22Rv1 (cell line): ENCODE data around the gene FBXW8.

ENCODE experiments used
- H3K27ac ChIP-seq: fragments of 450-650 bp; 2 replicates; pipeline ENCODE4 v1.5.1; 2017
- ZFX ChIP-seq: fragments of 450-650 bp; IDR thresholded peaks from 2 replicates; pipeline ENCODE4 v1.6.1; 2017; ENCODE audit warnings: antibody characterized with exemption, borderline replicate concordance
- TF ChIP-seq, protein P1 (sequence below): fragments of 450-650 bp; IDR thresholded peaks from 2 replicates; pipeline ENCODE4 v1.5.1; 2017; ENCODE audit warnings: mild to moderate bottlenecking

Gene FBXW8

DNA sequence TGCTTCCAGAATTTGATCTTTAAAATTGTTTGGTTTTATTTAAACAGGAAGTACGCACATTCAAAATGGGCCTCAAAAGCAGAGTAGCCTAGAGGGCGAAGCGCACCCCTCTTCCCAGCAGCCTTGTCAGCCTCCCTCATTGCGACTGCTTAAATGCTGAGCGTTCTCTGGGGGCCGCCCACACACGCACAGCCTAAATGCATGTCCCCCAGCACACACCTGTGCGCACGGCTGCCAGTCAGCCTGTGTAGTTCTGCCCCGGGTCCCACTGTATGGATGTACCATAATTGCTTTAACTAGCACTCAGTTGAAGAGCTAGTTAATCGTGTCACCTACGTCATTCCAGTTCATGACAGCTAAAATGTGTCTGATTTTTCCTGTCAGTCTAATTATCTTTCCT lies 109.1 kb downstream of the FBXW8 start:
- TF ChIP-seq, protein P1, sequence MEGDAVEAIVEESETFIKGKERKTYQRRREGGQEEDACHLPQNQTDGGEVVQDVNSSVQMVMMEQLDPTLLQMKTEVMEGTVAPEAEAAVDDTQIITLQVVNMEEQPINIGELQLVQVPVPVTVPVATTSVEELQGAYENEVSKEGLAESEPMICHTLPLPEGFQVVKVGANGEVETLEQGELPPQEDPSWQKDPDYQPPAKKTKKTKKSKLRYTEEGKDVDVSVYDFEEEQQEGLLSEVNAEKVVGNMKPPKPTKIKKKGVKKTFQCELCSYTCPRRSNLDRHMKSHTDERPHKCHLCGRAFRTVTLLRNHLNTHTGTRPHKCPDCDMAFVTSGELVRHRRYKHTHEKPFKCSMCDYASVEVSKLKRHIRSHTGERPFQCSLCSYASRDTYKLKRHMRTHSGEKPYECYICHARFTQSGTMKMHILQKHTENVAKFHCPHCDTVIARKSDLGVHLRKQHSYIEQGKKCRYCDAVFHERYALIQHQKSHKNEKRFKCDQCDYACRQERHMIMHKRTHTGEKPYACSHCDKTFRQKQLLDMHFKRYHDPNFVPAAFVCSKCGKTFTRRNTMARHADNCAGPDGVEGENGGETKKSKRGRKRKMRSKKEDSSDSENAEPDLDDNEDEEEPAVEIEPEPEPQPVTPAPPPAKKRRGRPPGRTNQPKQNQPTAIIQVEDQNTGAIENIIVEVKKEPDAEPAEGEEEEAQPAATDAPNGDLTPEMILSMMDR = no peak
- no peak for TF ChIP-seq ZFX
- H3K27ac ChIP-seq = no peak overlapping the region

DNA sequence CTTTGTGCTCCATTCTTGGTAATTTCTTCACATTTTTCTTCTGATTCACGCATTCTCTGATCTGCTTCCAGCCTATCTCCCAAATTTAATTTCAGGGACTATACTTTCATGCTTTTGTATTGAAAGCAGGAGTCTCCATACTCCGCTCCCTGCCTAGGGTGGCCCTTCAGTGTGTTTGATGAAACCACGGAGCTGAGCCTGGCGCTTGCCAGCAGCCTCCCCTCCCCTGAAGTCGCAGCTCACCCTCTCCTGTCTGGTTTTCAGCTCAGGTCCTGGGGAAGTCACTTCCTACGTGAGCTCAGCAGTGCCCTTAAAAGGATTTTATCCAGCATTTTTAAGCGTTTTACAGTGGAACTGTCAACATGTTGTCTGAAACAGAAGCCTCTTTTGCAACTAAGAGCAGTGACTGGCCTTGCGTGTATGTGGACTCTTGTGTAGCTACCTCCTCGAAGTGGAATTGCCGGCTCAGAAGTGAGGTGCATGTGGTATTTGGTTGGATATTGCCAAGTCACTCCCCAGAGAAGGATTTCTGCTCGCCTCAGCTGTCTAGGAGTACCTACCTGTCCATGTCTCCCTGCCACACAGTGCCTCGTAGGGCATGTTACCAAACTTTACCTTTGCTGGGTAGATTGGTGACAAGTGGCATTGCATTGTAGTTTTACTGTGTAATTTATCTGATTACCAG lies 109.9 kb downstream of the FBXW8 start:
- H3K27ac ChIP-seq = no peak overlapping the region
- TF ChIP-seq ZFX = no peak
- TF ChIP-seq, protein P1 = no peak

DNA sequence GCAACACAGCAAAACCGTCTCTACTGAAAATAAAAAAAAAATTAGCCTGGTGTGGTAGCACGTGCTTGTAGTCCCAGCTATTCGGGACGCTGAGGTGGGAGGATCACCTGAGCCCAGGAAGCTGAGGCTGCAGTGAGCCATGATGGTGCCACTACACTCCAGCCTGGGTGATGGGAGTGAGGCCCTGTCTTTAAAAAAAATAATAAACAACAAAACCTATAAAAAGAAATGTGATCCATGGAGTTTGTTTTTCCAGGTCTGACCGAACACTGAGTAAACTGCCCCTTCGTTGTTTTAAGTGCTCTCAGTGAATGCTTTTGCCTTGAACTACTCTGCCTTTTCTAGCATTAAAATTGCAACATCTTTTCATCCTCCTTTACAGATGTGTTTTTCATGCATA lies 111.7 kb downstream of the FBXW8 start:
- TF ChIP-seq, protein P1 = no peak
- H3K27ac ChIP-seq = no peak overlapping the region

DNA sequence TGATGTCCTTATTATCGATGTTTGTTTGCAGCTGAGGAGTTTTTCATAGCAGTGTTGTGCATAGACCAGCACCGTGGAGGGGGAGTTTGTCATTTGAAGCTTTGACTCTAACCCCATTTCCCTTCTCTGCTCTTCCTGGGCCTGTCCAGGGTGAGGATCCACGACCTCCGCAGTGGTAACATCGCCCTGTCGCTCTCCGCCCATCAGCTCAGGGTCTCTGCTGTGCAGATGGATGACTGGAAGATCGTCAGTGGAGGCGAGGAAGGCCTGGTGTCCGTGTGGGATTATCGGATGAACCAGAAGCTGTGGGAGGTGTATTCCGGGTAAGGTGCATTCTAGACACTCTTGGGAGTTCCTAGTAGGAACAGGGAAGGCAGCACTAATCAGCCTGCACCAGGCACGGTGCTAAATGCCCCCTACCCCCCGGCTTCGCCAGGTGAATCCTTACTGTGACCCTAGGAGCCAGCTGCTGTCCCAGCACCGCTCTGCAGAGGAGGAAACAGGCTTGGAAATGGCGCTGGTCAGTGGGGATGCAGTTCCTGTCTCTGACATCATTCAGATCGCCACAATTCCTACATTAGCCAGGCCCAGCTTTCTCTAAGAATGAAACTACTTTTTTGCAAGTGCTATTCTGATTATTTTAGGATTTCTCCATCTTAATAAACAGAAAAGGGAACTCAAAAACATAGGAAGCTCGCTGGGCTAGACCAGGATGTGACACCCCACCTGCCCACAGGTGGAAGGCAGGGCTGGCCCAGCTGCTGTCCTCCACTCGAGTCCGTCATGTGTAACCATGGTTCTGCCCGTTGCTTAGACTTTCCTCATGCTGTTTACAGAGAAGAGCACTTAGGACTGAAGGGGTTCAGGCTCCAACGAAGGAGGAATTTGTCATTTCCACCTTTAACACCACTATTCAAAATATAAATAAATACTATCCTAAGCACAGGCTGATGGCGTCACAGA lies 113.5 kb downstream of the FBXW8 start:
- no peak overlapping the region for H3K27ac ChIP-seq
- TF ChIP-seq, protein P1 = no peak
- no peak for TF ChIP-seq ZFX

DNA sequence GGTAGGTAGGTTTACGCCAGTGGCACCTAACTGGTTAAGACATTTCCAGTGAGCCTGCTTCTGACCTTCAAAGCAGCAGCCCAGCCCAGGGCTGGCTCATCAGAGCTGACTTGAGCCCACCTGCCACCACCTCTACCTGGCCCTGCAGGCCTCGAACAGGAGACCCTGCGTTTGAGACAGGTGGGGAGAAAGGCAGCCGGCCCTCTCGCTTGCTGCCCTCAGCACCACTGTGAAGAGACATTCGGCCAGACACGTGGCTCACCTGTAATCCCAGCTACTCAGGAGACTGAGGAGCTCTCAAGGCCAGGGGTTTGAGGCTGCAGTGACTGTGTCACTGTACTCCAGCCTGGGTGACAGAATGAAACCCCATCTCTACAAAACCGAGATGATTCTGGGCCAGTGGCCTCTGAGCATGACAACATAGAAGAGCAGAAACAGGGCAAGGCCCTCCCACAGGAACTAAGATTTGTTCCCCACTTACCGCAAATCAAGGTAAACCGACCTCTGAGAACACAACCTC lies 114.3 kb downstream of the FBXW8 start:
- TF ChIP-seq ZFX = no peak
- TF ChIP-seq, protein P1 = no peak
- no peak overlapping the region for H3K27ac ChIP-seq

DNA sequence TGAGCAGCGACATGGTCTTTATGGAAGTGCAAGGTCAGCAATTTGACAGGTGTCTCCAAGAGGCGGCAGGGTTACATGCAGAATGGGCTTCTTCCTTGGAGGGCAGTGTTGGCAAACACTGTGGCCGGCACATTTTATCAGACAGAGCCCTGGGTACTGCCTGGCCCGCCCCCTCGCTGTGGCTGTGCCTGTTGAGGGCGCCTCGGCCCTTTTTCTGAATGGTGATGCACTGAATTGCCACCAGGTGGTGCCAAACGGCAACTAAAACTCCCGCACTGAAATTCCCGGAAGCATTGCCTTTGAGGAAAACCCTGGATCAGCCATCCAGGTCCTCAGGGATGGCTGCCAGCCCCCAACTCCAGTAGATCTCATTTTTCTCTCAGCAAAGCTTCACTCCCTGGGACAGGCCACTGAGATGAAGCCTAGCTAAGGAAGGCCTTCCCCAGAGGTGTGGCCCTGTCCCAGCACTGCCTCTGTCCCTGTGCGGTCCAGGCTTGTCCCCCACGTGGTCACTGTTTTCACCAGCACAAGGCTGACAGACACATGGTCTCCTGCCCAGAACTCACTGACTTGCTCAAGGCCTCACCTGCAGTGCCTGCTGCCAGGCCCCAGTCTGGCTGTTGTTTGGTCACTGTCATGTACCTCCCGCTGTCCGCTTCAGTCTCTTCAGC lies 114.9 kb downstream of the FBXW8 start:
- TF ChIP-seq, protein P1 = peak; percentile 97
- no peak for TF ChIP-seq ZFX
- H3K27ac ChIP-seq = no peak overlapping the region
